ACC112 (cell line): Measurements from ENCODE around the gene SHB.

Experiments
- H2AFZ ChIP-seq: fragments of 200-600 bp; sonication (generic); one replicate; pipeline ENCODE4 v1.6.0; 2017; ENCODE audit warnings: antibody characterized with exemption, low read length; ENCODE audit not compliant: unreplicated experiment
- H3K27ac ChIP-seq: fragments of 200-600 bp; sonication (generic); 2 replicates; pipeline ENCODE4 v1.5.1; 2014; ENCODE audit warnings: low read depth, mild to moderate bottlenecking, antibody characterized with exemption, low read length, moderate library complexity
- H3K27me3 ChIP-seq: fragments of 200-600 bp; sonication (generic); 2 replicates; pipeline ENCODE4 v1.6.1; 2014; ENCODE audit warnings: mild to moderate bottlenecking, antibody characterized with exemption, low read length, moderate library complexity, mixed read lengths; ENCODE audit not compliant: insufficient read depth
- H3K36me3 ChIP-seq: fragments of 200-600 bp; sonication (generic); 2 replicates; pipeline ENCODE4 v1.6.1; 2016; ENCODE audit warnings: mild to moderate bottlenecking, antibody characterized with exemption, low read length, moderate library complexity, mixed read lengths; ENCODE audit not compliant: insufficient read depth
- H3K4me1 ChIP-seq: fragments of 200-600 bp; sonication (generic); one replicate; pipeline ENCODE4 v1.6.1; 2016; ENCODE audit warnings: low read length, mixed read lengths; ENCODE audit not compliant: insufficient read depth, unreplicated experiment, control insufficient read depth
- H3K4me3 ChIP-seq: fragments of 200-600 bp; sonication (generic); 2 replicates; pipeline ENCODE4 v1.5.1; 2014; ENCODE audit warnings: mild to moderate bottlenecking, low read depth, low read length
- H3K79me2 ChIP-seq: fragments of 200-600 bp; sonication (generic); one replicate; pipeline ENCODE4 v1.6.0; 2016; ENCODE audit warnings: low read length; ENCODE audit not compliant: control insufficient read depth, unreplicated experiment, insufficient read depth

Gene SHB

GRCh38 chr9:38030658-38031057 is 38.4 kb downstream of the SHB start:
- Histone ChIP-seq H3K27ac (no peak overlapping the region), H3K79me2 (peaks cover 87% of the 10 kb centered on the region), H3K27me3 (no peaks in the 10 kb centered on the region), H3K4me1 (peaks cover 53% of the 10 kb centered on the region), H2AFZ (no peak overlapping the region), H3K36me3 (no peaks in the 10 kb centered on the region), H3K4me3 (no peak overlapping the region)

- H3K4me1 ChIP-seq, result peaks cover 53% of the 10 kb centered on the region
- H3K36me3 ChIP-seq, result no peaks in the 10 kb centered on the region
- no peak overlapping the region for H2AFZ ChIP-seq
- no peak overlapping the region for H3K4me3 ChIP-seq
- no peak overlapping the region for H3K27ac ChIP-seq
- peaks cover 87% of the 10 kb centered on the region for H3K79me2 ChIP-seq
- H3K27me3 ChIP-seq, result no peaks in the 10 kb centered on the region
Measured at GRCh38 chr9:38029915-38030638, 39.0 kb downstream of the SHB start.

GRCh38 chr9:38027714-38028113 is 41.3 kb downstream of the SHB start:
- Histone ChIP-seq H3K27me3 (no peaks in the 10 kb centered on the region), H3K4me1 (peaks cover 68% of the 10 kb centered on the region), H3K79me2 (peaks cover 87% of the 10 kb centered on the region), H3K36me3 (no peaks in the 10 kb centered on the region), H2AFZ (no peak overlapping the region), H3K27ac (peak overlapping the region; percentile 99), H3K4me3 (no peak overlapping the region)

- H3K27me3 ChIP-seq, result no peaks in the 10 kb centered on the region
- peaks cover 86% of the 10 kb centered on the region for H3K79me2 ChIP-seq
- peak overlapping the region; percentile 35; the same call in 1 of the 2 replicates for H3K4me3 ChIP-seq
- no peak overlapping the region for H2AFZ ChIP-seq
- H3K27ac ChIP-seq, result peak overlapping the region; percentile 99
- peaks cover 61% of the 10 kb centered on the region for H3K4me1 ChIP-seq
- H3K36me3 ChIP-seq, result no peaks in the 10 kb centered on the region
Measured at GRCh38 chr9:38026840-38027527, 42.0 kb downstream of the SHB start.

- peak overlapping the region; percentile 99 for H3K27ac ChIP-seq
- peaks cover 84% of the 10 kb centered on the region for H3K79me2 ChIP-seq
- no peaks in the 10 kb centered on the region for H3K27me3 ChIP-seq
- no peak overlapping the region for H2AFZ ChIP-seq
- peaks cover 57% of the 10 kb centered on the region for H3K4me1 ChIP-seq
- peak overlapping the region; percentile 35 for H3K4me3 ChIP-seq
- H3K36me3 ChIP-seq, result no peaks in the 10 kb centered on the region
Measured at GRCh38 chr9:38026021-38026809, 42.8 kb downstream of the SHB start.

GRCh38 chr9:38025166-38025565 is 43.9 kb downstream of the SHB start:
- Histone ChIP-seq H3K79me2 (peaks cover 79% of the 10 kb centered on the region), H3K4me1 (peaks cover 60% of the 10 kb centered on the region), H3K4me3 (peak overlapping the region; percentile 35; the same call in 1 of the 2 replicates), H3K36me3 (no peaks in the 10 kb centered on the region), H2AFZ (no peak overlapping the region), H3K27ac (peak overlapping the region; percentile 99), H3K27me3 (no peaks in the 10 kb centered on the region)

- Histone ChIP-seq H3K4me1 (peaks cover 70% of the 10 kb centered on the region), H2AFZ (no peak overlapping the region), H3K4me3 (no peak overlapping the region), H3K36me3 (no peaks in the 10 kb centered on the region), H3K79me2 (peaks cover 78% of the 10 kb centered on the region), H3K27ac (peak overlapping the region; percentile 99), H3K27me3 (no peaks in the 10 kb centered on the region)
Measured at GRCh38 chr9:38024036-38024681, 44.9 kb downstream of the SHB start.

- H2AFZ ChIP-seq, result no peak overlapping the region
- H3K79me2 ChIP-seq, result peaks cover 74% of the 10 kb centered on the region
- H3K27ac ChIP-seq, result peak overlapping the region; percentile 99; the same call in 1 of the 2 replicates
- no peaks in the 10 kb centered on the region for H3K27me3 ChIP-seq
- no peak overlapping the region for H3K4me3 ChIP-seq
- no peaks in the 10 kb centered on the region for H3K36me3 ChIP-seq
- H3K4me1 ChIP-seq, result peaks cover 70% of the 10 kb centered on the region
Measured at GRCh38 chr9:38023661-38024035, 45.4 kb downstream of the SHB start.

GRCh38 chr9:38022995-38023394 is 46.0 kb downstream of the SHB start:
- Histone ChIP-seq H3K27me3 (no peaks in the 10 kb centered on the region), H3K27ac (no peak overlapping the region), H2AFZ (no peak overlapping the region), H3K79me2 (peaks cover 70% of the 10 kb centered on the region), H3K4me1 (peaks cover 71% of the 10 kb centered on the region), H3K36me3 (no peaks in the 10 kb centered on the region), H3K4me3 (no peak overlapping the region)

GRCh38 chr9:38022203-38022895 is 46.7 kb downstream of the SHB start:
- Histone ChIP-seq H2AFZ (no peak overlapping the region), H3K79me2 (peaks cover 68% of the 10 kb centered on the region), H3K36me3 (no peaks in the 10 kb centered on the region), H3K4me1 (peaks cover 71% of the 10 kb centered on the region), H3K27me3 (no peaks in the 10 kb centered on the region), H3K27ac (no peak overlapping the region), H3K4me3 (no peak overlapping the region)
